WTC11 (cell line): ENCODE measurements around the gene CAMK2G. TPM values are rescaled to one million over a fixed set of nuclear protein-coding genes. Genes with fewer than 3 reads are reported as not detected.

Experiments
- ATAC-seq: fragments of 200-7000 bp; cut with Tn5 transposase; 2 replicates; pipeline ENCODE4 v1.10.0; 2021; ENCODE audit warnings: mild to moderate bottlenecking, moderate library complexity
- CTCF ChIA-PET: fragments of 300-600 bp; sonication (Branson Sonifier 250); formaldehyde crosslinking; loops from one replicate; lab custom pipeline; 2021; ENCODE audit warnings: antibody characterized with exemption; lab: Charles Lee
- POLR2A ChIA-PET: fragments of 350-600 bp; sonication (Branson Sonifier 250); formaldehyde crosslinking; loops from one replicate; lab custom pipeline; 2021; ENCODE audit warnings: antibody characterized with exemption; lab: Charles Lee
- DNase-seq: peaks from one replicate; pipeline ENCODE4 v3.0.0; 2021; ENCODE audit warnings: low spot score
- H3K27ac Mint-ChIP-seq: 2 replicates; pipeline ENCODE4 v1.8.0; 2021; ENCODE audit warnings: mixed read lengths
- H3K27me3 Mint-ChIP-seq: 2 replicates; pipeline ENCODE4 v1.8.0; 2021; ENCODE audit warnings: low read depth, mild to moderate bottlenecking, moderate library complexity, mixed read lengths
- H3K36me3 Mint-ChIP-seq: 2 replicates; pipeline ENCODE4 v1.8.0; 2021; ENCODE audit warnings: mixed read lengths
- H3K4me1 Mint-ChIP-seq: 2 replicates; pipeline ENCODE4 v1.8.0; 2022; ENCODE audit warnings: mixed read lengths
- H3K4me3 Mint-ChIP-seq: 2 replicates; pipeline ENCODE4 v1.8.0; 2021; ENCODE audit warnings: mild to moderate bottlenecking, moderate library complexity, mixed read lengths
- H3K9me3 Mint-ChIP-seq: 2 replicates; pipeline ENCODE4 v1.8.0; 2021; ENCODE audit warnings: mixed read lengths
- ELF4 ChIP-seq: sonication (generic); formaldehyde crosslinking; IDR thresholded peaks from 2 replicates; pipeline ENCODE4 v1.8.1; 2022; ENCODE audit warnings: low read depth, mild to moderate bottlenecking, moderate library complexity, missing genetic modification reagents
- FOXP1 ChIP-seq: sonication (generic); formaldehyde crosslinking; IDR thresholded peaks from 2 replicates; pipeline ENCODE4 v1.8.0; 2022; ENCODE audit warnings: missing genetic modification reagents, mild to moderate bottlenecking, moderate library complexity, borderline replicate concordance
- JAZF1 ChIP-seq: fragments of 250-450 bp; sonication (Bioruptor Pico); IDR thresholded peaks from 2 replicates; pipeline ENCODE4 v1.9.0; 2021; ENCODE audit warnings: moderate library complexity, mild to moderate bottlenecking, inconsistent platforms
- MXD4 ChIP-seq: fragments of 250-450 bp; sonication (Bioruptor Pico); IDR thresholded peaks from 2 replicates; pipeline ENCODE4 v1.8.0; 2021; ENCODE audit warnings: mild to moderate bottlenecking, moderate library complexity, borderline replicate concordance
- NFYB ChIP-seq: sonication (generic); formaldehyde crosslinking; conservative IDR thresholded peaks from 2 replicates; pipeline ENCODE4 v1.8.0; 2022; ENCODE audit warnings: low read depth, missing genetic modification reagents
- SMAD3 ChIP-seq: sonication (generic); formaldehyde crosslinking; IDR thresholded peaks from 2 replicates; pipeline ENCODE4 v1.8.0; 2022; ENCODE audit warnings: missing genetic modification reagents, mild to moderate bottlenecking, borderline replicate concordance
- SMAD4 ChIP-seq: sonication (generic); formaldehyde crosslinking; IDR thresholded peaks from 2 replicates; pipeline ENCODE4 v1.8.0; 2022; ENCODE audit warnings: mild to moderate bottlenecking, missing genetic modification reagents
- TEAD4 ChIP-seq: sonication (generic); formaldehyde crosslinking; IDR thresholded peaks from 2 replicates; pipeline ENCODE4 v1.8.0; 2022; ENCODE audit warnings: mild to moderate bottlenecking, missing genetic modification reagents
- ZNF121 ChIP-seq: sonication (generic); formaldehyde crosslinking; IDR thresholded peaks from 2 replicates; pipeline ENCODE4 v1.8.0; 2023; ENCODE audit warnings: missing genetic modification reagents
- ZNF416 ChIP-seq: fragments of 250-450 bp; sonication (Bioruptor Pico); IDR thresholded peaks from 2 replicates; pipeline ENCODE4 v1.9.0; 2021; ENCODE audit warnings: mild to moderate bottlenecking, inconsistent platforms
- ZNF423 ChIP-seq: fragments of 250-450 bp; sonication (Bioruptor Pico); IDR thresholded peaks from 2 replicates; pipeline ENCODE4 v2.1.2; 2022; ENCODE audit warnings: mild to moderate bottlenecking, moderate library complexity
- total RNA-seq: library from RNA; stranded (reverse); gene quantifications from 3 replicates; pipeline ENCODE4 v1.2.3, GENCODE V29; 2021
- TF ChIP-seq, protein P1 (sequence below): sonication (generic); formaldehyde crosslinking; IDR thresholded peaks from 2 replicates; pipeline ENCODE4 v1.8.1; 2023; ENCODE audit warnings: mild to moderate bottlenecking, missing genetic modification reagents, moderate library complexity
- TF ChIP-seq, protein P2 (sequence below): fragments of 250-450 bp; sonication (Bioruptor Pico); conservative IDR thresholded peaks from 2 replicates; pipeline ENCODE4 v1.9.0; 2021; ENCODE audit warnings: mild to moderate bottlenecking
- TF ChIP-seq, protein P3 (sequence below): sonication (generic); formaldehyde crosslinking; IDR thresholded peaks from 2 replicates; pipeline ENCODE4 v1.8.1; 2023; ENCODE audit warnings: mild to moderate bottlenecking, missing genetic modification reagents
- TF ChIP-seq, protein P4 (sequence below): sonication (generic); formaldehyde crosslinking; IDR thresholded peaks from 2 replicates; pipeline ENCODE4 v1.8.0; 2022; ENCODE audit warnings: missing genetic modification reagents

The CAMK2G gene
- total RNA-seq, 1 experiment from 2014 or later: 34.9 TPM

DNA sequence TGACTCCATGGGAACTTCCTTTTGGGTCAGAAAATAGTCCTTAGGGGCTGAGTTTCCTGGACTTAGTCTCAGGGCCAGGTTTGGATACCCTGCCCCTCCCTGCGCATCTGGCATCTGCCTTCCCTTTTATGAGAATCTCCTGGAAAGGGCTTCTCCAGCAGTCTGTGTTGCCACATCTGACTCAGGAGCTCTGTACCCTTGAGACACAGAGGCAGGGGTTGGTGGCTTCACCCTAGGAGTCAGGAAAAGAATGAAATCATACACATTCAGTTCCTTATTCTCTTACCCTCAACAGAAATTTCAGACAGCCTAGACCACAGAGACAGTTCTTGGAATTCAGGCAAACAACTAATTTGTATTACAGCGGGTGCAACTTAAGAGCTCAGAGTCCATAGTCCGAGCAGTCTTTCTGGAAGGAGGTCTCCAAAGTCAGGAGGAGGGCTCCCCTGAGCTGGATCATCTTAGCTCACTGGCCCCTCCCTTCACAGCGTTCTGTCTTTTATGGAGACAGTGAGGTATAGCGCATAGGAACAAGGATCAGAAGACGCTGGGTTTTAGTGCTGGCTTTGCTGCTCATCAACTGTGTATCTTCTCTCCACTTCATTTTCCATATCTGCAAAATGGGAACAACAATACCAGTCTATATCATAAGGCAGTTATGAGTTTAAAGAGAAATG, 33.6 kb upstream of the CAMK2G start (continued):
- TF ChIP-seq MXD4 (CRISPR knock-in tag) (no peak), JAZF1 (no peak), SMAD3 (CRISPR knock-in tag) (no peak), ZNF416 (CRISPR knock-in tag) (no peak), SMAD4 (no peak), FOXP1 (no peak), ZNF121 (no peak)
- TF ChIP-seq, protein P1, sequence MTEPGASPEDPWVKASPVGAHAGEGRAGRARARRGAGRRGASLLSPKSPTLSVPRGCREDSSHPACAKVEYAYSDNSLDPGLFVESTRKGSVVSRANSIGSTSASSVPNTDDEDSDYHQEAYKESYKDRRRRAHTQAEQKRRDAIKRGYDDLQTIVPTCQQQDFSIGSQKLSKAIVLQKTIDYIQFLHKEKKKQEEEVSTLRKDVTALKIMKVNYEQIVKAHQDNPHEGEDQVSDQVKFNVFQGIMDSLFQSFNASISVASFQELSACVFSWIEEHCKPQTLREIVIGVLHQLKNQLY (CRISPR knock-in tag): no peak

DNA sequence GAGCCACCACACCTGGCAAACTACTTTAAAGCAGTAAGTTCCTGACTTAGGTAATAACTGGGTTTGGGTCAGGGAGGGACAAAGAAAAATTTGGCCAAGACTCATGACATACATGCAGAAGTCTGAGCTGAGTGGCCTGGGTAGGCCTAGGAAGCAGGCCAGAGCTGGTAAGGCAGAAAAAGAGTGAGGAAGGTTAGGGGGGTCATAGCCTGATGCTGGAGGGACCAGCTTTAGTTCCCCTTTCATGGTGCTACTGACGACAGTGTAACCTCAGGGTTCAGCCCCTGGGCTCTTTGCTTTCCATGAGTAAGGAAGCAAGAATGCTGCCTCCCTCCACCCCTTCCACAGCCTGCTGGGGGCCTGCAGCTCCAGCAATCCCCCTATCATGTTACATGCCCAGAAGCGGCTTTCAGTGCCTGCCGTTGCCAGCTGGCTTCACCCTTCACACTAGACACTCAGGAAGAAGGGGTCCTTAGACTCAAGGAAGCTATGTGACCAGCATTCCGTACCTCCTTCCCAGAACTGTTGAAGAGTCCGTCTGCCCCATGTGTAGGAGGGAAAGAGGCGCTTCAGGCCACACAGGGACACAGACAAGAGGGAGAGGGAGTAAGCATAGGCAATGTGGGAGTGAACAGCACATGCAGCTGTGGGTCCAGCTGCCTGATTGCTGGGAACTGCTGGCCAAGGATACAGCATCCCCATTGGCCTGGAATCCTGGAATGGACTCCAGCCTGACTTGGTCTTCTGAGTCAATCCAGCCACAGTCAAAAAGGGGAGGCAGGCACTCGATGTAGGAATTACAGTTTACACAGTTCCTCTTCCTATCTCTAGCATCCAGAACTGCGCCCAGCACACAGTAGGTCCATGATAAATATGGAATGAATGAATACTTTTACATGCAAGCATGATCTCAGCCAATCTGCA, 32.4 kb upstream of the CAMK2G start:
- peak; percentile 73 for DNase-seq

More for the DNA sequence above, 32.4 kb upstream of the CAMK2G start:
- CTCF ChIA-PET: interaction anchor here (0.7 to 4.3 kb wide), 9 partner anchors 15 to 243 kb away, joined by 3 to 15 read pairs (median 5); no protein-coding TSS in a partner anchor
- H3K36me3 Mint-ChIP-seq: no peaks in the 10 kb centered on the region
- H3K4me1 Mint-ChIP-seq: peaks cover 56% of the 10 kb centered on the region
- POLR2A ChIA-PET: interaction anchor here (0.5 to 1.3 kb wide), 5 partner anchors 18 to 102 kb away, joined by 3 to 6 read pairs (median 3); no protein-coding TSS in a partner anchor
- H3K27me3 Mint-ChIP-seq: peaks cover 24% of the 10 kb centered on the region
- H3K9me3 Mint-ChIP-seq: no peaks in the 10 kb centered on the region
- peak overlapping the region; percentile 91 for H3K27ac Mint-ChIP-seq
- peak; percentile 75 for ATAC-seq
- no peak for TF ChIP-seq ELF4 (CRISPR knock-in tag)
- TF ChIP-seq, protein P2, sequence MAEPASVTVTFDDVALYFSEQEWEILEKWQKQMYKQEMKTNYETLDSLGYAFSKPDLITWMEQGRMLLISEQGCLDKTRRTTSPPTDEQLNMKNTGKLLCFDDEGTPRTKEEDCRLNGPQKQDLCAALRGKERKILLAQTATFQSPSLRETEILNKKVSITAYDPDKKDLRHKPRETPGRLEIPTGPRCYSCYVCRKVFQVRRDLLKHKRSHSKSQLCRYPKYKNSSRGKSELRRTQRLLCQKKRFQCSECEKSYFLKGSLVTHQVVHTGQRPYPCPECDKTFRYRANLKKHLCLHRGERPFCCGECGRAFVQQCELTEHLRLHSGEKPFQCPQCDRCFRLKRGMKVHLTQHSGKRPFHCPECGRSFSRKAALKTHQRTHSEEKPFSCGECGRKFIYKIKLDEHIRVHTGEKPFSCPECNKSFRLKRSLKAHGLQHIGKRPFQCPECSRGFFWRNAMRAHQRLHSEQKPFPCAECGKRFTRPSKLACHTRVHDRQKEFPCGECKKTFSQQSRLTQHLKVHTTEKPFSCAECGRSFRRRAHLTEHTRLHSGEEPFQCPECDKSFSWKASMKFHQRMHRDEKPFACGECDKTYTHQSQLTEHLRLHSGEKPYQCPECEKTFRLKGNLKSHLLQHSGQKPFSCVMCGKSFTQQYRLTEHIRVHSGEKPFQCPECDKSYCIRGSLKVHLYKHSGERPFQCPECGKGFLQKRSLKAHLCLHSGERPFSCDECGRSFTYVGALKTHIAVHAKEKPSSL (CRISPR knock-in tag): no peak
- no peak for TF ChIP-seq JAZF1
- TF ChIP-seq ZNF423: no peak
- TF ChIP-seq NFYB (CRISPR knock-in tag): no peak
- TF ChIP-seq, protein P3, sequence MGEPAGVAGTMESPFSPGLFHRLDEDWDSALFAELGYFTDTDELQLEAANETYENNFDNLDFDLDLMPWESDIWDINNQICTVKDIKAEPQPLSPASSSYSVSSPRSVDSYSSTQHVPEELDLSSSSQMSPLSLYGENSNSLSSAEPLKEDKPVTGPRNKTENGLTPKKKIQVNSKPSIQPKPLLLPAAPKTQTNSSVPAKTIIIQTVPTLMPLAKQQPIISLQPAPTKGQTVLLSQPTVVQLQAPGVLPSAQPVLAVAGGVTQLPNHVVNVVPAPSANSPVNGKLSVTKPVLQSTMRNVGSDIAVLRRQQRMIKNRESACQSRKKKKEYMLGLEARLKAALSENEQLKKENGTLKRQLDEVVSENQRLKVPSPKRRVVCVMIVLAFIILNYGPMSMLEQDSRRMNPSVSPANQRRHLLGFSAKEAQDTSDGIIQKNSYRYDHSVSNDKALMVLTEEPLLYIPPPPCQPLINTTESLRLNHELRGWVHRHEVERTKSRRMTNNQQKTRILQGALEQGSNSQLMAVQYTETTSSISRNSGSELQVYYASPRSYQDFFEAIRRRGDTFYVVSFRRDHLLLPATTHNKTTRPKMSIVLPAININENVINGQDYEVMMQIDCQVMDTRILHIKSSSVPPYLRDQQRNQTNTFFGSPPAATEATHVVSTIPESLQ (CRISPR knock-in tag): no peak
- TF ChIP-seq TEAD4 (CRISPR knock-in tag): no peak
- TF ChIP-seq, protein P4, sequence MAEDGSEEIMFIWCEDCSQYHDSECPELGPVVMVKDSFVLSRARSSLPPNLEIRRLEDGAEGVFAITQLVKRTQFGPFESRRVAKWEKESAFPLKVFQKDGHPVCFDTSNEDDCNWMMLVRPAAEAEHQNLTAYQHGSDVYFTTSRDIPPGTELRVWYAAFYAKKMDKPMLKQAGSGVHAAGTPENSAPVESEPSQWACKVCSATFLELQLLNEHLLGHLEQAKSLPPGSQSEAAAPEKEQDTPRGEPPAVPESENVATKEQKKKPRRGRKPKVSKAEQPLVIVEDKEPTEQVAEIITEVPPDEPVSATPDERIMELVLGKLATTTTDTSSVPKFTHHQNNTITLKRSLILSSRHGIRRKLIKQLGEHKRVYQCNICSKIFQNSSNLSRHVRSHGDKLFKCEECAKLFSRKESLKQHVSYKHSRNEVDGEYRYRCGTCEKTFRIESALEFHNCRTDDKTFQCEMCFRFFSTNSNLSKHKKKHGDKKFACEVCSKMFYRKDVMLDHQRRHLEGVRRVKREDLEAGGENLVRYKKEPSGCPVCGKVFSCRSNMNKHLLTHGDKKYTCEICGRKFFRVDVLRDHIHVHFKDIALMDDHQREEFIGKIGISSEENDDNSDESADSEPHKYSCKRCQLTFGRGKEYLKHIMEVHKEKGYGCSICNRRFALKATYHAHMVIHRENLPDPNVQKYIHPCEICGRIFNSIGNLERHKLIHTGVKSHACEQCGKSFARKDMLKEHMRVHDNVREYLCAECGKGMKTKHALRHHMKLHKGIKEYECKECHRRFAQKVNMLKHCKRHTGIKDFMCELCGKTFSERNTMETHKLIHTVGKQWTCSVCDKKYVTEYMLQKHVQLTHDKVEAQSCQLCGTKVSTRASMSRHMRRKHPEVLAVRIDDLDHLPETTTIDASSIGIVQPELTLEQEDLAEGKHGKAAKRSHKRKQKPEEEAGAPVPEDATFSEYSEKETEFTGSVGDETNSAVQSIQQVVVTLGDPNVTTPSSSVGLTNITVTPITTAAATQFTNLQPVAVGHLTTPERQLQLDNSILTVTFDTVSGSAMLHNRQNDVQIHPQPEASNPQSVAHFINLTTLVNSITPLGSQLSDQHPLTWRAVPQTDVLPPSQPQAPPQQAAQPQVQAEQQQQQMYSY (CRISPR knock-in tag): peak; percentile 66
- TF ChIP-seq, all 79 proteins: peak for 1
- H3K4me3 Mint-ChIP-seq: no peak overlapping the region
